ENCODE results near the gene RAD54L.
"Not testable (repeated sequence)": the region's sequence is repeated elsewhere in the genome, so short reads cannot be mapped to it uniquely, and the experiment has no call there.

The RAD54L gene

DNA sequence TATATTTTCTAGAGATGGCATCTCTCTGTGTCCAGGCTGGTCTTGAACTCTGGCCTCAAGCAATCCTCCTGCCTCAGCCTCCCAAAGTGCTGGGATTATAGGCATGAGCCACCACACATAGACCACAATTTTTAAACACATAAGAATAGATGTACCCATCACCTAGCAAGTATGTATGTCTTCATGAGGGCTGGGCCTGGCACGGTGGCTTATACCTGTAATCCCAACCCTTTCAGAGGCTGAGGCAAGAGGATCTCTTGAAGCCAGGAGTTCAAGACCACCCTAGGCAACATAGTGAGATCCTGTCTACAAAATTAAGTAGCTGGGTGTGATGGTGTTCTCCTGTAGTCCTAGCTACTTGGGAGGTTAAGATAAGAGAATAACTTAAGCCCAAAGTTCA, 69.8 kb downstream of the RAD54L start:
- in situ Hi-C loops (cut with MboI; ENCODE audit: low sequenced_read_pairs, unreplicated experiment), result no loop called here
- TF ChIP-seq, protein P1, sequence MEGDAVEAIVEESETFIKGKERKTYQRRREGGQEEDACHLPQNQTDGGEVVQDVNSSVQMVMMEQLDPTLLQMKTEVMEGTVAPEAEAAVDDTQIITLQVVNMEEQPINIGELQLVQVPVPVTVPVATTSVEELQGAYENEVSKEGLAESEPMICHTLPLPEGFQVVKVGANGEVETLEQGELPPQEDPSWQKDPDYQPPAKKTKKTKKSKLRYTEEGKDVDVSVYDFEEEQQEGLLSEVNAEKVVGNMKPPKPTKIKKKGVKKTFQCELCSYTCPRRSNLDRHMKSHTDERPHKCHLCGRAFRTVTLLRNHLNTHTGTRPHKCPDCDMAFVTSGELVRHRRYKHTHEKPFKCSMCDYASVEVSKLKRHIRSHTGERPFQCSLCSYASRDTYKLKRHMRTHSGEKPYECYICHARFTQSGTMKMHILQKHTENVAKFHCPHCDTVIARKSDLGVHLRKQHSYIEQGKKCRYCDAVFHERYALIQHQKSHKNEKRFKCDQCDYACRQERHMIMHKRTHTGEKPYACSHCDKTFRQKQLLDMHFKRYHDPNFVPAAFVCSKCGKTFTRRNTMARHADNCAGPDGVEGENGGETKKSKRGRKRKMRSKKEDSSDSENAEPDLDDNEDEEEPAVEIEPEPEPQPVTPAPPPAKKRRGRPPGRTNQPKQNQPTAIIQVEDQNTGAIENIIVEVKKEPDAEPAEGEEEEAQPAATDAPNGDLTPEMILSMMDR (IDR thresholded peaks at IDR 0.05; ENCODE audit: borderline replicate concordance, control extremely low read depth, extremely low read depth, insufficient read depth, missing control alignments), result no peak
- DNase-seq (ENCODE audit: low spot score), result no peak

DNA sequence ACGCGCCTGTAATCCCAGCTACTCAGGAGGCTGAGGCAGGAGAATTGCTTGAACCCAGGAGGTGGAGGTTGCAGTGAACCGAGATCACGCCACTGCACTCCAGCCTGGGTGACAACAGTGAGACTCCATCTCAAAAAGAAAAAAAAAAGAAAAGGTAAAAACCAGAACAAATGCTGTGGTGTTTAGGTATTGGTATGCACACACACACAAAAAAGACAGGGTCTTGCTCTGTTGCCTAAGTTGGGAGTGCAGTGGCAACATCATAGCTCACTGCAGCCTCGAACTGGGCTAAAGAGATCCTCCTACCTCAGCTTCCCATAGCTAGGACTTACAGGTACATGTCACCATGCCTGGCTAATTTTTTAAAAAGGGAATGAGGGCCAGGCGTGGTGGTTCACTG, 71.7 kb downstream of the RAD54L start:
- in situ Hi-C loops (cut with MboI; ENCODE audit: low sequenced_read_pairs, unreplicated experiment); DNase-seq (ENCODE audit: low spot score): not testable (repeated sequence)

GRCh38 chr1:46319960-46320914, 72.7 kb downstream of the RAD54L start:
- in situ Hi-C loops (cut with MboI; ENCODE audit: low sequenced_read_pairs, unreplicated experiment); DNase-seq (ENCODE audit: low spot score): not testable (repeated sequence)

GRCh38 chr1:46322191-46322590, 74.6 kb downstream of the RAD54L start:
- in situ Hi-C loops (cut with MboI; ENCODE audit: low sequenced_read_pairs, unreplicated experiment); DNase-seq (ENCODE audit: low spot score): not testable (repeated sequence)

DNA sequence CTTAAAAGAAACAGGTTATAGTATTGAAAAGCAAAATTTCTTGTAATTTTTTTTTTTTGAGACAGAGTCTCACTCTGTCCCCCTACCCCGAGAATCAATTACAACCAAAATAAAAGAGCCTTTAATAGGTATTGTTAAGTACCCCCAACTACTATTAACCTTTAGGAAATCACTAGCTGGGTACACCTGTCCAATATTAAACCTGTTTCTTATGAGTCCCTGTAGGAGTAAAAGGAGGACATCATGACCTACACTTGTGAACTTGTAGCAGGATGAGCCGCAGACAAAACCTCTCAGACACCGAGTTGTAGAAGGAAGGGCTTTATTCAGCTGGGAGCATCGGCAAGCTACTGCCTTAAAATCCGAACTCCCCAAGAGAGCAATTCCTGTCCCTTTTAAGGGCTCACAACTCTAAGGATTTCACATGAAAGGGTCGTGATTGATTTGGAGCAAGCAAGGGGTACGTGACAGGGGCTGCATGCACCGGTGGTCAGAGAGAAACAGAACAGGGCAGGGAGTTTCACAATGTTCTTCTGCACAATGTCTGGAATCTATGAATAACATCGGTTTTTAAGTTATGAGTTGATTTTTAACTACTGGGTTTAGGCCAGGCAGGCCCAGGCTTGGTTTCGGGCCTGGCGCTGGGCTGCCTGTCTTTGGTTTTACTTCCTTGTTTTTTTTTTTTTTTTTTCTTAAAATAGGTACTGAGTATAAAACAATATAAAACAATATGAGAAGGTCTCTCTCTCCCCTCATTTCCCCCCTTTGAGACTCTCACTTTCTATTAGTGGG, 77.9 kb downstream of the RAD54L start:
- DNase-seq (ENCODE audit: low spot score); in situ Hi-C loops (cut with MboI; ENCODE audit: low sequenced_read_pairs, unreplicated experiment): not testable (repeated sequence)
